ENCODE results near the gene JPH3. TPM values are rescaled to one million over a fixed set of nuclear protein-coding genes. Genes with fewer than 3 reads are reported as not detected.

JPH3 gene
- total RNA-seq, 2 experiments from 2014 or later = 0.08 to 0.10 TPM

- Mint-ChIP-seq H3K4me3 (no peak overlapping the region), H3K9me3 (no peaks in the 10 kb centered on the region), H3K27ac (no peak overlapping the region), H3K27me3 (peaks cover 76% of the 10 kb centered on the region), H3K4me1 (peaks cover under 1% of the 10 kb centered on the region), H3K36me3 (no peaks in the 10 kb centered on the region)
- no peak for DNase-seq
These were observed 18.7 kb upstream of the JPH3 start for GRCh38 chr16:87583453-87584131.

- Mint-ChIP-seq H3K36me3 (no peaks in the 10 kb centered on the region), H3K4me1 (peaks cover 2% of the 10 kb centered on the region), H3K9me3 (no peaks in the 10 kb centered on the region), H3K27ac (no peak overlapping the region), H3K27me3 (peaks cover 79% of the 10 kb centered on the region), H3K4me3 (no peak overlapping the region)
- no peak for DNase-seq
These were observed 18.0 kb upstream of the JPH3 start for GRCh38 chr16:87584271-87584670.

DNA sequence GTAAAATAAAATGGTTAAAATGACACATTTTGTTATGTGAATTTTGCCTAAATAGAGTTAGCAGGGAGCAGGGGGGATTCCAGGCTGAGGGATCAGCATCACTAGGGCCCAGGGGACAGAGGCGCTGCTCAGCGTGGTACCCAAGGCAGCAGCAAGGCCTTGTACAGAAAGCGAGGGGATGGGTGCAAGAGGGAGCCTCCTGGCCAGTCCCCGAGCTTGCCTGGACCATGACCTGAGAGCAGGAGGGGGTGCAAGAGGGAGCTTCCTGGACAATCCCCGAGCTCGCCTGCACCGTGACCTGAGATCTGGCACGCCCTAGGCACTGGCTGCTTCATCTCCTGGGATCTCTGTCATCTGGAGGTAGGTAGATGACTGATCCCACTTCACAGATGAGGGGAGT, 17.3 kb upstream of the JPH3 start:
- DNase-seq = no peak
- peaks cover 2% of the 10 kb centered on the region for H3K4me1 Mint-ChIP-seq
- H3K4me3 Mint-ChIP-seq = no peak overlapping the region
- peaks cover 76% of the 10 kb centered on the region for H3K27me3 Mint-ChIP-seq
- H3K27ac Mint-ChIP-seq = no peak overlapping the region
- H3K9me3 Mint-ChIP-seq = no peaks in the 10 kb centered on the region
- H3K36me3 Mint-ChIP-seq = no peaks in the 10 kb centered on the region

- Mint-ChIP-seq H3K9me3 (no peaks in the 10 kb centered on the region), H3K4me1 (peaks cover 2% of the 10 kb centered on the region), H3K4me3 (no peak overlapping the region), H3K27ac (no peak overlapping the region), H3K27me3 (peaks cover 75% of the 10 kb centered on the region), H3K36me3 (no peaks in the 10 kb centered on the region)
- DNase-seq = no peak
These were observed 16.7 kb upstream of the JPH3 start for GRCh38 chr16:87585442-87586200.

DNA sequence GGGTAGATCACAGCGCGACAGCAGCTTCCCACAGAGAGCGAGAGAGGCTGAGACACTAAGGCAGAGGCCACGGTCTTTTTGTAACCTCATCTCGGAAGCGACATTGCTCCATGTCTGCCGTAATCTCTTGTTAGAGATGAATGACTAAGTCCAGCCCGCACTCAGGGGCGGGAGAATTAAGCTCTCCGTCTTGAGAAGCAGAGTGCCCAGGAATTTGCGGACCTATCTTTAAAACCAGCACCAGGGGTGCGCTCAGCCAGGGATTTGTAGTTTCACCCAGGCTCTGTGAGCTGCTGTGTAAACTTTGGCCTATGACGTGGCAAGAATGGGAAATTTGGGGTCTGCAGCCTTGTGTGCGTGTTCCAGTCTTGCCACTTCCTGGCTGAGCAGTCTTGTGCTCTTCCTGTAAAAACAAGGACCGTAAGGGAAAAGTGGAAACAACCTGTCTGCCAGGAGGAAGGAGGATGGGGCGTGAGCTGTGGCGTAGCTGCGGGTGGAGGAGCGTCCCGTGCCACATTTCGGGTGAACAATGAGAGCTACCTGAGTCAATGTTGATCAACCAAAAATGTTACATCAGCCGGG, 16.0 kb upstream of the JPH3 start:
- H3K4me1 Mint-ChIP-seq = peaks cover 2% of the 10 kb centered on the region
- no peak overlapping the region for H3K4me3 Mint-ChIP-seq
- no peak for DNase-seq
- H3K27me3 Mint-ChIP-seq = peaks cover 73% of the 10 kb centered on the region
- no peaks in the 10 kb centered on the region for H3K9me3 Mint-ChIP-seq
- H3K36me3 Mint-ChIP-seq = no peaks in the 10 kb centered on the region
- H3K27ac Mint-ChIP-seq = no peak overlapping the region

DNA sequence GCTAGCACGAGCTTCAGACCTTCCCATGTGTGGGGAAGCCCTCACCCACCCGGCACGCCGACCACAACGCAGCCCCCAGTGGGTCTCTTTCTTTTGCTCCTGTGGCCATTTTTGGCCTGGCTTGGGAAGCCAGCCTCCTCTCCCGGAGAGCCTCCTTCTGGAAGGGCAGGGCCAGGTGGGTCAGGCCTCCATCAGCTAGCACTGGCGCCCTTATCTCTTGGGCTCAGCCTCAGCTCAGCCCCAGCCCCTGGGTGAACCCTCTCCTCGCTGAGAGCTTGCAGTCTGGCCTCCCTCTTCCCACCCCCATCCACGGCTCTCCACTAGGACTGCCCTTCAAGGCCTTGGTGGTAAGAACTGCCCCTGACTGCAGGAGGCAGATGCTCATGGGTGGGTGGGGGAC, 14.7 kb upstream of the JPH3 start:
- H3K36me3 Mint-ChIP-seq = no peaks in the 10 kb centered on the region
- no peak overlapping the region for H3K4me3 Mint-ChIP-seq
- peaks cover 2% of the 10 kb centered on the region for H3K4me1 Mint-ChIP-seq
- H3K27me3 Mint-ChIP-seq = peaks cover 66% of the 10 kb centered on the region
- H3K9me3 Mint-ChIP-seq = no peaks in the 10 kb centered on the region
- peak overlapping the region; percentile 20 for H3K27ac Mint-ChIP-seq
- DNase-seq = no peak

DNA sequence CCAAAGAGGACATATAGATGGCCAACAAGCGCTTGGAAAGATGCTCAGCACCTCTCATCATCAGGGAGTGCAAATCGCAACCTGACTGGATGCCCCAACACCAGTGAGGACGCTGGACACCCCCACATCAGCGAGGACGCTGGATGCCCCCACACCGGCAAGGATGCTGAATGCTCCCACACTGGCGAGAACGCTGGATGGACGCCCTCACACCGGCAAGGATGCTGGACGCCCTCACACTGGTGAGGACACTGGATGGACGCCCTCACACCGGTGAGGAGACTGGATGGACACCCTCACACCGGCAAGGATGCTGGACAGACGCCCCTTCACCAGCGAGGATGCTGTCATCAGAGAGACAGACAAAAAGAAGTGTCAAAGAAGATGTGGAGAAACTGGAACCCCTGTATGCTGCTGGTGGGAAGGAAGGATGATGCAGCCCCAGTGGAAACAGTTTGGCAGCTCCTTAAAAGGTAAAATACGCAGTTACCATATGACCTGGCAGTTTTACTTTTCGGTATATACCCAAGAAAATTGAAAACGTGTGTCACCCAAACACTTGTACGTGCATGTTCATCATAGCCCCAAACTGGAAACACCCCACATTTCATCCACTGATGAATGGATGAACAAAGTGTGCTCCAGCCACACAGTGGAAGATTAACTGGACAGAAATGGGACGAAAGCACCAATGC, 10.1 kb upstream of the JPH3 start:
- no peaks in the 10 kb centered on the region for H3K36me3 Mint-ChIP-seq
- H3K4me3 Mint-ChIP-seq = no peak overlapping the region
- H3K27ac Mint-ChIP-seq = no peak overlapping the region
- H3K27me3 Mint-ChIP-seq = peaks cover 34% of the 10 kb centered on the region
- no peak for DNase-seq
- H3K4me1 Mint-ChIP-seq = peaks cover 2% of the 10 kb centered on the region
- H3K9me3 Mint-ChIP-seq = no peaks in the 10 kb centered on the region

GRCh38 chr16:87593710-87594258, 8.5 kb upstream of the JPH3 start:
- Mint-ChIP-seq H3K4me1 (no peaks in the 10 kb centered on the region), H3K36me3 (no peaks in the 10 kb centered on the region), H3K9me3 (no peaks in the 10 kb centered on the region), H3K4me3 (no peak overlapping the region), H3K27ac (no peak overlapping the region), H3K27me3 (peaks cover 22% of the 10 kb centered on the region)
- no peak for DNase-seq

GRCh38 chr16:87595712-87596111, 6.6 kb upstream of the JPH3 start:
- H3K36me3 Mint-ChIP-seq = no peaks in the 10 kb centered on the region
- H3K27me3 Mint-ChIP-seq = peaks cover 26% of the 10 kb centered on the region
- no peak for DNase-seq
- no peaks in the 10 kb centered on the region for H3K4me1 Mint-ChIP-seq
- H3K4me3 Mint-ChIP-seq = no peak overlapping the region
- no peak overlapping the region for H3K27ac Mint-ChIP-seq
- H3K9me3 Mint-ChIP-seq = no peaks in the 10 kb centered on the region

DNA sequence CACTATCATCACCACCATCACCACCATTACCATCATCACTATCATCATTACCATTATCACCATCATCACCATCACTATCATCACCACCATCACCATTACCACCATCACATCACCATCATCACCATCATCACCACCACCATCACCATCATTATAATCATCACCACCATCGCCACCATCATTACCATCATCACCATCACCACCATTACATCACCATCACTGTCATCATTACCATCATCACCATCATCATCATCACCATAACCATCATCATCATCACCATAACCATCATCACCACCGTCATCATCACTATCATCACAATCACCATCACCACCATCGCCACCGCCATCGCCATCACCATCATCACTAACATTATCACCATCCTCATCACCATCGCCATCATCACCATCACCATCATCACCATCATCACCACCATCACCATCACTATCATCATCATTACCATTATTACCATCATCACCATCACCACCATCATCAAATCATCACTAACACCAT, 4.9 kb upstream of the JPH3 start:
- no peak overlapping the region for H3K27ac Mint-ChIP-seq

GRCh38 chr16:87598431-87598830, 3.9 kb upstream of the JPH3 start:
- Mint-ChIP-seq H3K27ac (no peak overlapping the region), H3K4me3 (no peak overlapping the region), H3K27me3 (peaks cover 40% of the 10 kb centered on the region), H3K9me3 (no peaks in the 10 kb centered on the region), H3K36me3 (no peaks in the 10 kb centered on the region), H3K4me1 (peaks cover 3% of the 10 kb centered on the region)
- no peak for DNase-seq

More for the DNA sequence above, 4.9 kb upstream of the JPH3 start:
- H3K4me3 Mint-ChIP-seq = no peak overlapping the region
- H3K27me3 Mint-ChIP-seq = peaks cover 33% of the 10 kb centered on the region
- H3K36me3 Mint-ChIP-seq = no peaks in the 10 kb centered on the region
- H3K9me3 Mint-ChIP-seq = no peaks in the 10 kb centered on the region
- no peak for DNase-seq
- H3K4me1 Mint-ChIP-seq = no peaks in the 10 kb centered on the region

GRCh38 chr16:87600246-87600645, 2.1 kb upstream of the JPH3 start:
- Mint-ChIP-seq H3K4me1 (peaks cover 9% of the 10 kb centered on the region), H3K9me3 (no peaks in the 10 kb centered on the region), H3K27me3 (peaks cover 58% of the 10 kb centered on the region), H3K27ac (no peak overlapping the region), H3K36me3 (no peaks in the 10 kb centered on the region), H3K4me3 (no peak overlapping the region)
- DNase-seq = no peak

GRCh38 chr16:87601401-87601981, 817 bp upstream of the JPH3 start:
- Mint-ChIP-seq H3K36me3 (no peaks in the 10 kb centered on the region), H3K27ac (no peak overlapping the region), H3K9me3 (no peaks in the 10 kb centered on the region), H3K4me1 (peaks cover 9% of the 10 kb centered on the region), H3K4me3 (peak overlapping the region; percentile 27), H3K27me3 (peaks cover 67% of the 10 kb centered on the region)
- no peak for DNase-seq

GRCh38 chr16:87602821-87603683, 744 bp downstream of the JPH3 start:
- no peak for DNase-seq
- H3K9me3 Mint-ChIP-seq = no peaks in the 10 kb centered on the region
- H3K27ac Mint-ChIP-seq = peak overlapping the region; percentile 23
- H3K4me1 Mint-ChIP-seq = peaks cover 9% of the 10 kb centered on the region
- H3K4me3 Mint-ChIP-seq = peak overlapping the region; percentile 54
- H3K27me3 Mint-ChIP-seq = peaks cover 82% of the 10 kb centered on the region
- H3K36me3 Mint-ChIP-seq = no peaks in the 10 kb centered on the region

Measured in activated naive CD8-positive, alpha-beta T cell treated with anti-CD3 and anti-CD28 coated beads for 36 hours (primary cell).